Fibroblast of skin of abdomen (primary cell): ENCODE results near the gene BLOC1S5. TPM values are rescaled to one million over a fixed set of nuclear protein-coding genes. Genes with fewer than 3 reads are reported as not detected.
A peak's percentile ranks its signal among the peaks of the same experiment; 100 is the strongest.

Experiments used
- DNase-seq: peaks from one replicate; pipeline ENCODE4 v3.0.0-alpha.2; 2013
- polyA plus RNA-seq, 2 experiments: library from polyadenylated mRNA; unstranded; fragments of 120-200 nt; gene quantifications; one replicate each; pipeline ENCODE4 v1.2.1, GENCODE V29; 2013; ENCODE audit not compliant: insufficient read length in 2 of 2

The BLOC1S5 gene, protein sequence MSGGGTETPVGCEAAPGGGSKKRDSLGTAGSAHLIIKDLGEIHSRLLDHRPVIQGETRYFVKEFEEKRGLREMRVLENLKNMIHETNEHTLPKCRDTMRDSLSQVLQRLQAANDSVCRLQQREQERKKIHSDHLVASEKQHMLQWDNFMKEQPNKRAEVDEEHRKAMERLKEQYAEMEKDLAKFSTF
- polyA plus RNA-seq (2013, experiment 1 of 2; ENCODE audit: insufficient read length): 10.4 TPM
- 10.3 TPM for polyA plus RNA-seq (2013, experiment 2 of 2; ENCODE audit: insufficient read length)

DNA sequence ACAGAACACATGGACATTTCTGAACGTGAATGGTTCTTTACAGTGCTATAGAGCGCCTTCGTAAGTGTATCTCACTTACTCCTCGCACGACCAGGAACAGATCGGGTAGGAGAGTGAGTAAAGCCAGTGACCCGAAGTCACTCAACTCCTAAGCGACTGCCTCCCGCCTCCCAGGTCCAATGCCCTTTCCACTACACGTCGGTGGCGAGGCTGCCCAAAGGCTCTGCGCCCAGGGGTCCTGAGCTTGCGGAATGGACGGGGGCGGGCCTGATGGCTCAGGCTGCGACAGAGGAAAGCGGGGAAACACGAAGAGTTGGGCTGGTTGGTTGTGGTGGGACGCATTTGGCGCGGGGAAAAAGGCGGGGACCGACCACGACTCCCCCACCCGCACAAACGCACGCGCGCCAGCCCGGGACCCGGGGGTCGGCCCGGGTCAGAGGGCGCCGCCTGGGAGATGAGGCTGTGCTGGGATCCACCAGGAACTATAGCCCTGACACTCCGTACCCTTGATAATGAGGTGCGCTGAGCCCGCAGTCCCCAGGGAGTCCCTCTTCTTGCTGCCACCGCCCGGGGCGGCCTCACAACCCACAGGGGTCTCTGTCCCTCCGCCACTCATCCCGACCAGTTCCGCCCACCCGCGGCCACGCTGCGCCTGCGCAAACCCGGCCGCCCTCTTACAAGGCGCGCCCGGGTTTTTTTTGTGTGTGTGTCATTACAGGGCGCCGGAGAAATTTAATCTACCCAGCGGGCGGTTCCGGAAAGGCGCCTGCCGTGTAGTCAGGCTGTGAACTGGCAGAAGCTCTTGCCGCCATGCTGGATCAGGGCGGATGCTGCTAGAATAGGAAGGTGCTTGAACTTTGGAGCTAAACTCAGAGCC, at the start of gene BLOC1S5:
Gene BLOC1S5, minus strand, starts transcription at position 629 of the 877 bp plus-strand sequence. Its CDS starts 13 bp downstream, at position 616.
- DNase-seq: peak; percentile 98

DNA sequence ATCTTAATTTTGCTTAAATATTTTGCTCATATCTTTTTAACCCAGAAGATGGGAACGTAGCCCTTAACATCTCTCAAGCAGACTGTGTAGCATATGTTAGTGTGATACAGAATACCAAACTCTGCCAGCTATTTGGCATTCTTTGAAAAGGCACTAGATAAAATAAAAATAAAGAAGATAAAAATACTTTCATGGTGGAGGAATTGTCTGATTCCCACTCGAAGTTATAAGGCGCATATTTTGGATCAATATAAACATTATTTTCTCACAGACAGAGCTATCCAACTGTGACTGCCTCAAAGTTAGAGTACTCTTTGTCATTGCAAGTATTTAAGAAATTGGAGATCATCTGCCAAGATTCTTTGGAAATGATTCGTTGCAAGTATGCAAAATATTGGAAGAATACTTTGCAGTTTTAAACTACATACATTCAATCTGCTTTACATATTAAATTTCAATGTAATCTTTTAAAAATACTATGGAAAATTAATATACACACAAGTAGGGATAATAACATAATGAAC, 49.0 kb upstream of the BLOC1S5 start:
- peak; percentile 32 for DNase-seq

DNA sequence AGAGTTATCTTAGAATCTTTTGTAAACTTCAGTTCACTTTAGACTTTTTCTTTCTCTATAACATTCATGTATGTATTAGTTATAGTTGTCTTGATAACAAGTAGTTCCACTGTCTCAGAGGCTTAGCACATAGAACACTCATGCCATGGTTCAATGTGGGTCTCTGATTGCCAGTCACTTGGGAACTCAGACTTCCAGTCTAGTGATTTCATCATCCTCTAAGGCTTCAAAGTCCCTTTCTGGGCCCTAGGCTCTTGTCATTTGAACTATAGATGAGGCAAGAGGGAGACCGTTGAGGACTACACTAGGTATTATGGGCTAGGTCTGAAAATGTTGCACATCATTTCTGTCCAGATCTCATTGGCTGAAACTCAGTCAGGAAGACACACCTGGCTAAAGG, 46.5 kb upstream of the BLOC1S5 start:
- no peak for DNase-seq

DNA sequence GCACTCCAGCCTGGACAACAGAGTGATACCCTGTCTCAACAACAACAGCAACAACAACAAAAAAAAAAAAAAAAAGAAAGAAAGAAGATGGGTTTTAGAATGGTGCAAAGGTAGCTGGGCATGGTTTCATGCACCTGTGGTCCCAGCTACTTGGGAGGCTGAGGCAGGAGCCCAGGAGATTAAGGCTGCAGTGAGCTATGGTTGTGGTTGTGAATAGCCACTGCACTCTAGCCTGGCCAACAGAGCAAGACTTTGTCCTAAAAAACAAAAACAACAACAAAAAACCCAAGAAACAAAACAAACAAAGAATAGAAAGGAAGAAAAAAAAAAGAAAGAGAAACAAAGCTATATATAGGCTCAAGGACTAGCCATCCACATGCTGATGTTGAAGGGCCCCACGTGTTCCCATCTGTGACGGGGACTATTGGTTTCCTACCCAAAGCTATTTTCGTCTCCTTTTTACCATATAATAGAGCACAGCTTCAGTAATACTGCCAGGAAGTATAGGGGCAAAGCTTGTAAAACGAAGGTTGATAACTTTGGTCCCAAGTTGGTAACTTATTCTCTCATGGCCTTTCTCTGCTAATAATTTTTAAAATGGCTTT, 46.0 kb upstream of the BLOC1S5 start:
- DNase-seq: no peak

DNA sequence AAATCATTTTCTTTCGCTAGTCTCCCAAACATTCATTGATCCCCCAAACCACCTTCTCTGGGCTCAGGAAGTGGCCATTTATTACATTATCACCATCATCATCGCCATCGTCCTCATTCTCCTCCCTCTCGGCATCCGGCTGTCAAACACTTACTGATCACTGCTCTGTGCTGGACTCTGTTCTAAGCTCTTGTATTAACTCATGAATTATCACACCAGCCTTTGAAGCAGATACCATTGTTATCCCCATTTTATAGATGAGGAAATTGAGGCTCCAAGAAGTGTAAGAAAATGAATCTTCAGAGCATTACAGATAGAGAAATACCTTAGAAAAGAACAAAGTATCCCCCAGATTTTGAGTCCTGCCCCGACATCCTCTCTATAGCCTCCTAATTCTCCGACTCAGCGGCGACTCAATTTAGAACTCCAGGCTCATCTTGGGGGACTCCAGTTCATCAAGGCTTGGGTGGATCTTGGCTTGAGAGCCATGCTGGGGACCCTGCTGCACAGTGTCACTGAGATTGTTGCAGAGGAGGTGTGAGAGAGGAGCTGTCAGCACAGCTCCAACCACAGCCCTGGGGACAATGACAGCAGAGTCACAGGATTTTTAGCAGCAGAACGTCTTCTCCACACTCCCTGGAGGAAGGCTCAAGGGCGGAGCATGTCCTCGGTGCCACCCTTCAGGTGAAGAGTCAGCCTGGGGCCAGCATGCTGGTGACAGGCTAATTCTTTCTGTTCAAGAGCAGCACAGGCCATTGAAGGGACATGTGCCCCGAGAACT, 44.8 kb upstream of the BLOC1S5 start:
- DNase-seq: no peak

DNA sequence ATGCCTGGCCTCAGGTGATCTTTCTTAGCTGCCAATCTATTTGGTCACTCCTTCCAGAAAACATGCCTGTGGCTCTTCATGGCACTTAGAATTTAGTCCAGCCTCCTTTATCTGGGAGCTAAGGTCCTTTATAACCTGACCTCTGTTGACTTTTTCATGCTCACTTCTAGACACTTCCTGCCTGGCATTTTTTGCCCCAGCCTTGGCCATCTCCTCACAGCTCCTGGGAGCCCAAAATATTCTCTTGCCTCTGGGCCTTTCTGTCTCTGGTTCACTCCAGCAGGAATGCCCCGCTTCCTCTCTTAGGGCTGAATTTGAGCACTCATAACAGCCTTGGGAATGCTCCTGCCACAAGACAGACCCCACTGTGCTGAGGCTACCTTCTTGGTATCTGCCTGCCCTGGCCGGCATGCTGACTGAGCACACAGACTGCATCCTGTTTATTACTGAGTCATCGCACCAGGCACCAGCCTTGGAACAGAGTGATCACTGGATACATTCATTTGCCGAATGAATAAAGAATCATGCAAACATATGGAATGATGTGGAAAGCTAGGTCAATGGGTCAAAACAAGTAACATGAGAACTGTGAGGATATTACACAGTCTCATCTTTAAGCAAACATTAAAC, 44.0 kb upstream of the BLOC1S5 start:
- DNase-seq: peak; percentile 91

DNA sequence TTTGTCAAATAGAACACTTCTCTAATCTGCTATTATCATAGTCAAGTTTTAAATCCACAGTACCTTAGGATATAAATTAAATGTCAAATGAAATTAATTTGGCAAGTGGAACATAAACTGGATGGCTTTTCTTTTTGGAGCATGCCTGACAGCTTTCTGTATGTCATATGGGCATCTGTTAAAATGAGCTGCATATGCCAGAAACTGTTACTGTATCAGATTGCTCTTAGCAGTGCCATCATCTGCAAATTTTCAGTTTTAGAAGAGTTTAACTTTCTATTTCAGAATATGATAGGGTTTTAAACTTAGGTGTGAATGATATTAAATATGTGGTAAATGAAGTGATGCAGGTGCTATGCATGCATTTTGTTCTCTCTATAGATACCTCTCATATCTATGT, 41.6 kb upstream of the BLOC1S5 start:
- no peak for DNase-seq

DNA sequence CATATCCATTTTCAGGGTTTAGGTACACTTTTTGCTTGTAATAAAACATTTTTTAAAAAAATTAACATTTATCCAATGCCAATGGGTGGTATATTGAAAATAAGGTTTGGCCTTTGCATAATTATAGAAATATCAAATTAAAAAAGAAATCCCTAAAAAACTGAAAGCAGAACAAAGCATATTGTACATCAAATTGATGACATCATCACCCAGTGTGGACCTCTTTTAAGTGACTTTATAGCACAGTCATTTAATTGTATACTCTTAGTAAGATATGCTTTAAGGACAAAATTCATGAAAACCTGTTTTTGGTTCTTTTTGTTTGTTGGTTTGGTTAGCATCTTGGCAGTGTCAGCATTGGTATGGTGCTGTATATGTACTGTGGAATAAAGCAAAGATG, 39.5 kb upstream of the BLOC1S5 start:
- no peak for DNase-seq

DNA sequence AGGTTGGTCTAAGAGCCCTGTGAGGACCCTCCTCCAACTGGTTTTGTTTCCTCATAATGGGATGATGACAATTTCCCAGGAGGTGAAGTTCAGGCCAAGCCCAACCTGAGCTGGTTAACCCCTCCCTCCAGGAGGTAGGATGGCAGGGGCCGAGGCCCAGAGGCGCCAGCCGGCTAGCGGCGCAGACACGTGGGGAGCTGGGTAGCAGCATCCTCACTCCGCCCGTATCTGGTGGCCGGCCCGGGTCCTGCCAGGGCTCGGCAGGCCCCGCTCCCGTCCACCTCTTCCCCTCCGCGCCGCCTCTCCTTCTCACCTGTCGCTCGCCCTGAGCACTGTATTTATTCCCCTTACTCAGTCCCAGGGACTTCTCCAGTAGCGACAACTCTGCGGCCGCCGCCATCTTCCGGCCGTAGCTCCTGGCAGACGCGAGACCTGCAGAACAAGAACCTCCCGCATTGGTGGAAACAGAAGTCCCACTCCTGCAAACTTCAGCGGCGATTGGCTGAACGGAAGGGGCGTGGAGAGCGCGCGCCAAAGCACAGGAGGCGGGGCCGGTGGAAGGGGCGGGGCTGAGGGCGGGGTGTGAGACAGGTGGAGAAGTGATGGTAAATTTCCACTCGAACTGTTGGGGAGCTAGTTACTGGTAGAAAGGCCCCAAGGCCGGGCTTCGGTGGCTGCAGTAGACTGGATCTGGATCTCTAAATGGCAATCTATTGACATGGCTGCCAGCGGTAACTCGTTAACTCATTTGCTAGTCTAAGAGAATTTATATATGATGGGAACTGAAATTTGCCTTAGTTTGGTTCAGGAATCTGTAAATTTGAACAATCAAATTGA, 38.2 kb upstream of the BLOC1S5 start, which contains the start of gene EEF1E1:
Gene EEF1E1, minus strand, starts transcription at position 427 of the 837 bp plus-strand sequence. Its CDS starts 27 bp downstream, at position 400.
- peak; percentile 92 for DNase-seq

DNA sequence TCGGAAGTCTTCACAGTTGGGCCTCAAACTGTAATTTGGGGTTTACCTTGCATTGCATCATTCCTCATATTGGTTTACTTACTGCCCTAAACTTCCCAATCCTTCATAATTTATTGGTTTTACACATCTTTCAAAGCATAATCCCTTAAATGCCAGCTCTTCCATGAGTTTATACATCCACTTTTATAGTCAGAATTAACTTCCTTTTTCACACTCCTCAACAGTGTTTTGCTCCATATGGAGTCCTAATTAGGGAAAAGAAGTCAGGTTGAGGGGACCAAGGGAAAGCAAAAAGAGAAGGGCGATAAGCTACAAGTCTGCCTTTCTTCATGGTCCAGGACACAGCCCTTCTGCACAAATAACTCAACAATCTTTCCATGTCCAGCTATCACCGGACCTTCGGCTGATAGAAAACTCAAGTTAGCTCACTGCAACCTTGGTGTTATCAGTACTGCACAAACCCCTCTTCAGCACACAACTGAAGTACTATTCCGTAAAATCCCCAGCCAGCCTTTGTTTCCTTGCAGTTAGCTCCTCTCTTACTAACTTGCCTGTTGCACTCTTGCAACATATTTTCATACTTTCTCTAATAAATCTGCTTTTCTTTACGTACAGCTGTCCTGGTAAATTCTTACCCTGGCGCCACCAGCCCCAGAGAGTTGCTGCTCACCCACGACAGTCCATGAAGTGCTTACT, 36.1 kb upstream of the BLOC1S5 start:
- no peak for DNase-seq

DNA sequence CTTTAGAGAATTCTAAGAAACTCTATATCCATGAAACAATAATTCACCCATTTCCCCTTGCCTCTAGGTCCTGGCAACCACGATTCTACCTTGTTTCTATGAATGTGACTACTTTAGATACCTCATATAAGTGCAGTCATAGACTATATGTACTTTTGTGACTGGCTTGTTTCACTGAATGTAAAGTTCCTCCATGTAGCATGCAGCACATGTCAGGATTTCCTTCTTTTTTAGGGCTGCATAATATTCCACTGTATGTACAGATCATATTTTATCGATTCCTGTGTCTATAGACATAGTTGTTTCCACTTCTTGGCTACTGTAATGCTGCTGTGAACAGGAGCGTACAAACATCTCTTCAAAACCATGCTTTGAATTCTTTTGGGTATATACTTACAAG, 26.5 kb upstream of the BLOC1S5 start:
- DNase-seq: no peak

DNA sequence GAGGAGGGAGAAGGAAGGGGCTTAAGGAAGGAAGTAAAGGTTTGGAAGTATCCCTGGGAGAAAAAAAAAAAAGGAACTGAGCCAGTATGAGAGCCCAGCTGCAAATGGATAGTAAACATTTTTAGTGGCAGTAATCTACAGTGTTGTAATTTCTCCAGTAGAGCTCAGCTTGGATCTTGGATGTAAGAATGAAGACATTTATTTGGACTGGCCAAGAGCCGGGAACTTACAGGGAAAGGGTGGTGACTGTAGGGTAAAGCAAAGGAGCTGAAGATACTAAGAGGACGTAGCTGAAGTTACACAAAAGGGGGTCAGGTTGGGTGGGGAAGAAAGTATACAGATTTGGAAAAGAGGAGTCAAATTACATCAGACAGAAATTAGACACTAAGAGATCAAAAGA, 24.7 kb upstream of the BLOC1S5 start:
- no peak for DNase-seq

DNA sequence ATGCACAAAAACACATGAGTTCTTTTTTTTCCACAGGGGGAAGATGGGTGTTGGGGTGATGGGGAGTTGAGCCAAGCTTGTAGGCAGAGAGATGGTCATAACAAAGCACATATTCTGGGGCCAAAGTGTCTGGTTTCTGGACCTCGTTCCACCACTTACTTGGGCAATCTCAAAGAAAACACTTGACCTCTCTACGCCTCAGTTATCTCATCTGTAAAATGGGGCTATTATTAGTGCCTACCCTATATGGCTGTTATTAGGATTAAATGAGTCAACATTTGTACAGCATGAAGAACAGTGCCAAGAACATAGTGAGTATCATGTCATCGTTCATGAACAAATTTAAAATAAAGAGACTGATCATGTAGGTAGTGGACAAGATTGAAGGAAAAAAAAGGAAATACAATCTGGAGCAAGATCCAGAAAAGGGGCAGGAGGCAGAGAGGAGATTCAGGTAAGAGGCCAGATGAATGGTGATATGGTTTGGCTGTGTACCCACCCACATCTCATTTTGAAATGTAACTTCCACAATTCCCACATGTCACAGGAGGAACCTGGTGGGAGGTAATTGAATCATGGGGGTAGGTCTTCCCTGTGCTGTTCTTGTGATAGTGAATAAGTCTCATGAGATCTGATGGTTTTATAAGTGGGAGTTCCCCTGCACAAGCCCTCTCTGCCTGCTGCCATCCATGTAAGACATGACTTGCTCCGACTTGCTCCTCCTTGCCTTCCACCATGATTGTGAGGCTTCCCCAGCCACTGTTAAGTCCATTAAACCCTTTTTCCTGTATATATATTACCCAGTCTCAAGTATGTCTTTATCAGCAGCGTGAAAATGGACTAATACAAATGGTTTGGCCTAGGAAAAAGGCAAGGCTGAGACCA, 23.9 kb upstream of the BLOC1S5 start:
- no peak for DNase-seq

DNA sequence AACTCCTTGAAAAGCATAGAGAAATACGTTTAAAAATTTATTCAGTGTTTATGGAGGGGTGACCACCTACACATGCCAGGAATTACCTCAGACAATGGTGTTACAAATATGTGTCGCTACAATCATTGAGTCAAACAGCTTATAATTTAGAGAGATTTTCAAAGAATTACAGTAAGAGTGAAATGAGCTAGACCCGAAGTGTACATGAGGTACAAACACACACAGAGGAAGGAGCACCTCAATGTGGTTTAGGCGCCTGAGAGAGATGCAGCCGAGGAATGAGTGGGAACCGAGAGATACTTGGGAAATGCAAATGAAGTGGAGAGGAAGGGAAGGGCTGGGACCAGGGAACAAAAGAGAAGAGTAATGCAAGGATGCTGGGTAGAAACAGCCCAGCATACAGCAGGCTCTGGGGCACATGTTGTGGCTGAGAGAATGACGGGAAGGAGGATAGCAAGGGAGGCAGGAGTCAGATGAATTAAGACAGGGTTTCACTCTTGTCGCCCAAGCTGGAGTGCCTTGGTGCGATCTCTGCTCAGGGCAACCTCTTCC, 22.6 kb upstream of the BLOC1S5 start:
- no peak for DNase-seq

DNA sequence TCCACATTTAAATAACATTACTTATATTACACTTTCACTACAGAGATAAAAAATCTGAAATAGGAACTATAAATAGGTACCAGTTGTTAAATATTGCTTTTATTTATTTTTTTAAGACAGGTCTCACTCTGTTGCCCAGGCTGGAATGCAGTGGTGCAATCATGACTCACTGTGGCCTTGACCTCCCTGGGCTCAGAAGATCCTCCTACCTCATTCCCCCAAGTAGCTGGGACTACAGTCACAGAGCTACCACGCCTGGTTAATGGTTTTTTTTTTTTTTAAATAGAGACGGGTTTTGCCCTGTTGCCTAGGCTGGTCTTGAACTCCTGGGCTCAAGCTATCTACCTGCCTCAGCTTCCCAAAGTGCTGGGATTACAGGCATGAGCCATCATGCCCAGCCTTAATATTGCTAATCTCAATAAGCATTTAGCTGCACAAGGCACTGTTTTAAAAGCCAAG, 20.9 kb upstream of the BLOC1S5 start:
- DNase-seq: peak; percentile 89

DNA sequence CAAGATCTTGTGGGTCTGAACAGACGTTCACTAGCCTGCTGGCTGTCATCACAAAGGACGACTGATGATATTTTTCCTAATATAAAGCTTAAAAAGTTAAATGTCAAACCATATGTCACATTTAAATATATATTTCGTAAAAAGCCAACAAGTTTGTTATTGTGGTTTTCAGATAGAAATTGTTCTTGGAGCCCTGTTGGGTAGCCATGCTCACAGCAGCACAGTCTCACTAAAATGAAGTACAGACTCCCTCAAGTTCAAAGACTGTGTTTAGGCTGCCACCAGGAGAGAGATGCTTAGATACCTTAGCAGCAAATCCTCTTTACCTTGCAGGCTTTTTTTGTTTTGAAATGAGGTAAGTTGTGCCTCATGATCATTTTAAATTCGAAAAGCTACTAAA, 20.4 kb upstream of the BLOC1S5 start:
- peak; percentile 54 for DNase-seq

DNA sequence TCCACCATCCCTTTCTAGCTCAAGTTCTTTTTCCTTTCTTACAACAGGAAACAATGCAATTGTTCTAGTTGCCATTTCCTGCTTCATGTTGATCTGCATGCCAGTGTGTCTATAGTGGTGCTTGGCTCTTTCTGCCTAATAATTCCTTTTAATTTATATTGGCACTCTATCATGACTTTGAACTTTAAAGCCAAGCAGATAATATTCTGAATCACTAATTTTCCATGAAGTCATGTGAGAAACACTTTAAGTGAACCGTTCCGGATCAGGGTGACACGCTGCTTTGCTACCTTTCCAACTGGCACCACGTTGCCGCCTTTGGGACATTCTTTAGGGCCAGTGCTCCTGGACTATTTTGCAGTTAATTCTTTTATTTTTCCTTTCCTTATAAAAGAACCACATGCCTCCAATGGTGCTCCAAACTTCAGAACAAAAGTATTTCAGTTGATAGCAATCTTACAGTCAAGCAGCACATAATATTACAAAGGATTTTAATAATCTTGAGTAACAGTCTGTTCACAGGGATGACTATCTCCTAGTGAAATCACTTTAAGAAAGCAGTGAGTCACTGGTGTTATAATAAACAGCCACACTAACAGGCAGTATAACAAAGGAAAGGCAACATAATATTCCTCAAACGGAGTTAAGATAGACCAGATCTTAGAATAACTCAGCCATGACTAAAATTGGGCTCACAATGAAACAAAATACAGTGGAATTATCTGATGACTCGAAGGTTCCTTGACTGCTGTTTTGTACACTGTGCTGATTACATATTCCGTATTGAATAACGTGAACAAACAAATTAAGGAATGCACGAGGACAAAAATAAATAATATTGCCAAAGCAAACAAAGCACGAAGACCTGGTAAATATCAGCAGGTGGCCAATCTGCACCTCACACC, 19.0 kb upstream of the BLOC1S5 start:
- DNase-seq: peak; percentile 75

DNA sequence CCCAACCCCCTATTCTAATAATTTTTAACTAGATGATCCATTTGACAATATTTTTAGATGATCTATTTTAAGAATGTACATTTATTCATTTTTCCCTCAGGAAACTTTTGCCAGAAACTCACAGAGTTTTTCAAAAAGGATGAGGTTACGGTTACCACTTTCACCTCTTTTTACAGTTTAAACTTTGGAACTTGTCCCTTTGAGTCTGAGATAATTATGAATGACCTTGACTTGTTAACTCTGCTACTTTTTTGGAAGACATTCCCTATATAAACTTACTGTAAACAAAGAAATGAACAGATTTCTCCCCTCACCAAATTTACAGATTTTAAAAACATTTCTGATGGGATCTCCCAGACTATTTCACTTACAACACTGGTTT, 18.4 kb upstream of the BLOC1S5 start:
- no peak for DNase-seq
